ENCODE results near the gene FUT7. TPM values are rescaled to one million over a fixed set of nuclear protein-coding genes. Genes with fewer than 3 reads are reported as not detected.

Gene FUT7
- polyA plus RNA-seq, 3 donors = 6.1 to 13.4 (median 10.5) TPM

- intact Hi-C loops (cut with micrococcal nuclease) = no loop called here
- H3K27ac Mint-ChIP-seq = no peak overlapping the region
- Histone ChIP-seq H3K4me1 (ENCODE audit: control insufficient read depth in 1 of 2, insufficient read depth in 2 of 2, low read length in 2 of 2) (peaks cover 3 to 14% of the 10 kb centered on the region in 2 donors), H2AFZ (ENCODE audit: insufficient read depth, low read depth, low read length, poor library complexity, severe bottlenecking) (no peak overlapping the region), H3K36me3 (replicated peaks in 1 of 2; ENCODE audit: control insufficient read depth in 1 of 2, insufficient read depth in 2 of 2, low read length in 2 of 2) (no peaks in the 10 kb centered on the region), H3K27ac (ENCODE audit: low read depth in 1 of 2, low read length in 2 of 2) (no peak overlapping the region), H3K9ac (ENCODE audit: insufficient read depth, low read length, poor library complexity, severe bottlenecking) (no peak overlapping the region), H3K27me3 (ENCODE audit: control insufficient read depth in 2 of 2, insufficient read depth in 2 of 2, low read length in 2 of 2) (peaks cover 21 to 86% of the 10 kb centered on the region in 2 donors), H4K20me1 (ENCODE audit: insufficient read depth, low read length) (no peaks in the 10 kb centered on the region), H3K9me3 (replicated peaks in 1 of 2; ENCODE audit: control insufficient read depth in 1 of 2, insufficient read depth in 1 of 2, low read length in 2 of 2) (peaks cover 0 to 11% of the 10 kb centered on the region in 2 donors), H3K79me2 (ENCODE audit: insufficient read depth, low read length) (no peaks in the 10 kb centered on the region), H3K4me3 (replicated peaks in 1 of 3; ENCODE audit: low read depth in 2 of 3, low read length in 3 of 3) (no peak overlapping the region), H3K4me2 (replicated peaks; ENCODE audit: extremely low read depth, low read length, poor library complexity, severe bottlenecking) (no peak overlapping the region)
- WGBS (ENCODE audit: insufficient coverage) = 88% methylated on average over 16 of the region's 17 CpGs
- peaks cover 8% of the 10 kb centered on the region for H3K4me1 Mint-ChIP-seq
- TF ChIP-seq CTCF (IDR thresholded peaks at IDR 0.05) = no peak
- H3K4me3 Mint-ChIP-seq = no peak overlapping the region
- no peak for DNase-seq
- peaks cover 66 to 97% (median 78%) of the 10 kb centered on the region in 3 donors for H3K27me3 Mint-ChIP-seq (ENCODE audit: low read depth in 3 of 3)
- no peaks in the 10 kb centered on the region for H3K36me3 Mint-ChIP-seq
- peaks cover 0 to 6% (median 0%) of the 10 kb centered on the region in 7 donors for H3K9me3 Mint-ChIP-seq
These were observed 19.3 kb upstream of the FUT7 start for GRCh38 chr9:137051145-137051724.

- 100% methylated on average over 3 of the region's 5 CpGs for WGBS (ENCODE audit: insufficient coverage)
- H4K20me1 ChIP-seq (ENCODE audit: insufficient read depth, low read length) = no peaks in the 10 kb centered on the region
- H3K27me3 Mint-ChIP-seq (ENCODE audit: low read depth in 3 of 3) = peaks cover 63 to 96% (median 79%) of the 10 kb centered on the region in 3 donors
- no peak overlapping the region for H2AFZ ChIP-seq (ENCODE audit: insufficient read depth, low read depth, low read length, poor library complexity, severe bottlenecking)
- peaks cover 0 to 11% of the 10 kb centered on the region in 2 donors for H3K9me3 ChIP-seq (replicated peaks in 1 of 2; ENCODE audit: control insufficient read depth in 1 of 2, insufficient read depth in 1 of 2, low read length in 2 of 2)
- no peak overlapping the region for H3K4me3 ChIP-seq (replicated peaks in 1 of 3; ENCODE audit: low read depth in 2 of 3, low read length in 3 of 3)
- intact Hi-C loops (cut with micrococcal nuclease) = no loop called here
- no peak overlapping the region for H3K27ac Mint-ChIP-seq
- peaks cover 9% of the 10 kb centered on the region for H3K4me1 Mint-ChIP-seq
- H3K4me3 Mint-ChIP-seq = no peak overlapping the region
- TF ChIP-seq CTCF (IDR thresholded peaks at IDR 0.05) = no peak
- H3K4me1 ChIP-seq (ENCODE audit: control insufficient read depth in 1 of 2, insufficient read depth in 2 of 2, low read length in 2 of 2) = peaks cover 6 to 20% of the 10 kb centered on the region in 2 donors
- no peaks in the 10 kb centered on the region for H3K36me3 ChIP-seq (replicated peaks in 1 of 2; ENCODE audit: control insufficient read depth in 1 of 2, insufficient read depth in 2 of 2, low read length in 2 of 2)
- no peaks in the 10 kb centered on the region for H3K36me3 Mint-ChIP-seq
- H3K27me3 ChIP-seq (ENCODE audit: control insufficient read depth in 2 of 2, insufficient read depth in 2 of 2, low read length in 2 of 2) = peaks cover 25 to 85% of the 10 kb centered on the region in 2 donors
- no peak overlapping the region for H3K4me2 ChIP-seq (replicated peaks; ENCODE audit: extremely low read depth, low read length, poor library complexity, severe bottlenecking)
- H3K79me2 ChIP-seq (ENCODE audit: insufficient read depth, low read length) = no peaks in the 10 kb centered on the region
- H3K9me3 Mint-ChIP-seq = peaks cover 0 to 6% (median 0%) of the 10 kb centered on the region in 7 donors
- H3K27ac ChIP-seq (ENCODE audit: low read depth in 1 of 2, low read length in 2 of 2) = no peak overlapping the region
- no peak for DNase-seq
- no peak overlapping the region for H3K9ac ChIP-seq (ENCODE audit: insufficient read depth, low read length, poor library complexity, severe bottlenecking)
These were observed 18.7 kb upstream of the FUT7 start for GRCh38 chr9:137050570-137050969.

Data from CD14-positive monocyte (primary cell).